Left lung (tissue), 10 donors: ENCODE data around the gene LONP2. TPM values are rescaled to one million over a fixed set of nuclear protein-coding genes. Genes with fewer than 3 reads are reported as not detected.
A peak's percentile ranks its signal among the peaks of the same experiment; 100 is the strongest.

Source experiments
- ATAC-seq: fragments of 200-7000 bp; cut with Tn5 transposase; one replicate; pipeline ENCODE4 v1.9.1; 2020; ENCODE audit warnings: moderate library complexity
- DNase-seq, 4 donors: peaks; one replicate each; pipeline ENCODE4 v3.0.0-alpha.2; 2013 to 2020
- H3K27ac ChIP-seq, 2 donors: fragments of 200-600 bp; sonication (generic) in 1 of 2; one replicate each; pipeline versions ENCODE4 v1.5.0 to v1.8.0; 2020 to 2021
- H3K27me3 ChIP-seq, 2 donors: fragments of 200-600 bp; sonication (generic) in 1 of 2; one replicate each; pipeline versions ENCODE4 v1.5.0 to v1.8.0; 2020 to 2021
- H3K36me3 ChIP-seq, 2 donors: fragments of 200-600 bp; sonication (generic) in 1 of 2; one replicate each; pipeline versions ENCODE4 v1.5.0 to v1.8.0; 2020 to 2021
- H3K4me1 ChIP-seq, 2 donors: fragments of 200-600 bp; one replicate each; pipeline ENCODE4 v1.8.0; 2021
- H3K4me3 ChIP-seq, 2 donors: fragments of 200-600 bp; sonication (generic) in 1 of 2; one replicate each; pipeline versions ENCODE4 v1.5.0 to v1.8.0; 2020 to 2021; ENCODE audit warnings: mild to moderate bottlenecking in 1 of 2
- H3K9me3 ChIP-seq, 2 donors: fragments of 200-600 bp; sonication (generic) in 1 of 2; one replicate each; pipeline versions ENCODE4 v1.5.0 to v1.8.0; 2020 to 2021
- CTCF ChIP-seq, 2 donors: fragments of 200-600 bp; sonication (generic) in 1 of 2; IDR thresholded peaks; one replicate each; pipeline versions ENCODE4 v1.5.0 to v1.8.0; 2021; ENCODE audit warnings: antibody characterized with exemption in 2 of 2
- intact Hi-C, 2 donors: fragments of 100-400 bp; cut with DNase I; formaldehyde crosslinking; loops; one replicate each; pipeline versions ENCODE4 v1.11.2 to v1.14.2; 2022
- polyA plus RNA-seq, 6 donors: library from polyadenylated mRNA; unstranded; fragments of 120-200 nt; gene quantifications; one replicate each; pipeline ENCODE4 v1.2.1, GENCODE V29; 2013; ENCODE audit not compliant: insufficient read length in 6 of 6
- total RNA-seq, 2 donors: library from RNA; stranded (reverse); fragmentation: NEBNext Ultra II Directional; extraction: Animal tissue kit (Norgen Biotek cat#: 25700); gene quantifications; one replicate each; pipeline ENCODE4 v1.2.1, GENCODE V29; 2021
- donor health status: DM: no; HTN: yes; CAD: no.
- donor health status: DM: no; HTN: no; CAD: no.

Gene LONP2
- total and polyA plus RNA-seq, 8 donors = 63.2 to 89.2 (median 75.4) TPM

GRCh38 chr16:48383877-48384519, 139.9 kb downstream of the LONP2 start:
- Histone ChIP-seq H3K9me3 (no peaks in the 10 kb centered on the region), H3K27me3 (no peaks in the 10 kb centered on the region), H3K4me3 (peak overlapping the region; percentile 52 to 74), H3K27ac (peak overlapping the region; percentile 95 to 99), H3K36me3 (no peaks in the 10 kb centered on the region), H3K4me1 (peaks cover 8 to 61% of the 10 kb centered on the region in 2 donors)
- TF ChIP-seq CTCF (IDR thresholded peaks at IDR 0.05) = no peak
- DNase-seq (peak in 2 of 4 donors; percentile 46 to 57), ATAC-seq (peak; percentile 16)
- intact Hi-C loops = no loop called here

GRCh38 chr16:48384520-48385252, 140.6 kb downstream of the LONP2 start:
- DNase-seq = peak; percentile 64 to 90 (median 78)
- no peaks in the 10 kb centered on the region for H3K9me3 ChIP-seq
- intact Hi-C loops = no loop called here
- no peaks in the 10 kb centered on the region for H3K27me3 ChIP-seq
- no peak for TF ChIP-seq CTCF (IDR thresholded peaks at IDR 0.05)
- peak overlapping the region; percentile 95 to 99 for H3K27ac ChIP-seq
- H3K36me3 ChIP-seq = no peaks in the 10 kb centered on the region
- H3K4me3 ChIP-seq = peak overlapping the region; percentile 68 to 74
- H3K4me1 ChIP-seq = peaks cover 8 to 55% of the 10 kb centered on the region in 2 donors
- ATAC-seq = peak; percentile 72

- ATAC-seq (peak; percentile 90), DNase-seq (peak; percentile 83 to 97 (median 87))
- H3K27ac ChIP-seq = peak within 1 kb of the TSS; percentile 95 to 99
- no peaks in the 10 kb centered on the region for H3K9me3 ChIP-seq
- TF ChIP-seq CTCF (IDR thresholded peaks at IDR 0.05) = no peak
- peak within 1 kb of the TSS; percentile 68 to 74 for H3K4me3 ChIP-seq
- H3K36me3 ChIP-seq = no peaks in the 10 kb centered on the region
- peaks cover 8 to 46% of the 10 kb centered on the region in 2 donors for H3K4me1 ChIP-seq
- intact Hi-C loops = no loop called here
- no peaks in the 10 kb centered on the region for H3K27me3 ChIP-seq
Observed at GRCh38 chr16:48385253-48386150, 141.4 kb downstream of the LONP2 start, which contains the start of gene SIAH1. Gene SIAH1, minus strand, starts transcription at chr16:48385413. Its CDS starts 22,985 bp downstream, at chr16:48362428.

- H3K9me3 ChIP-seq = no peaks in the 10 kb centered on the region
- DNase-seq (no peak), ATAC-seq (no peak)
- no peaks in the 10 kb centered on the region for H3K27me3 ChIP-seq
- intact Hi-C loops = no loop called here
- no peak overlapping the region for H3K4me3 ChIP-seq
- H3K36me3 ChIP-seq = no peaks in the 10 kb centered on the region
- H3K27ac ChIP-seq = no peak overlapping the region
- peaks cover 8 to 34% of the 10 kb centered on the region in 2 donors for H3K4me1 ChIP-seq
- TF ChIP-seq CTCF (IDR thresholded peaks at IDR 0.05) = no peak
Observed at GRCh38 chr16:48386559-48387312, 142.6 kb downstream of the LONP2 start.
